Esophagus squamous epithelium (tissue), 5 donors: ENCODE data around the gene INPP5F. TPM values are rescaled to one million over a fixed set of nuclear protein-coding genes. Genes with fewer than 3 reads are reported as not detected.

Source experiments
- DNase-seq: peaks from one replicate; lab custom pipeline; 2025; lab: John Stamatoyannopoulos, UW
- H3K27ac ChIP-seq, 4 donors: fragments of 200-600 bp; sonication (generic); one replicate each; pipeline ENCODE4 v1.5.1; 2016 to 2019; ENCODE audit warnings: mild to moderate bottlenecking in 1 of 4
- H3K27me3 ChIP-seq, 4 donors: fragments of 200-600 bp; sonication (generic); 1 replicate in 3 of 4; 2 replicates in 1 of 4; pipeline versions ENCODE4 v1.5.1 to v1.6.0; 2017 to 2021; ENCODE audit warnings: antibody characterized with exemption in 1 of 4
- H3K36me3 ChIP-seq, 3 donors: fragments of 200-600 bp; sonication (generic); one replicate each; pipeline ENCODE4 v1.5.1; 2016 to 2019
- H3K4me1 ChIP-seq, 3 donors: fragments of 200-600 bp; sonication (generic); one replicate each; pipeline ENCODE4 v1.5.1; 2017 to 2019
- H3K4me3 ChIP-seq, 4 donors: fragments of 200-600 bp; sonication (generic); 1 replicate in 3 of 4; 2 replicates in 1 of 4; pipeline ENCODE4 v1.5.1; 2016 to 2019; ENCODE audit warnings: mild to moderate bottlenecking in 2 of 4, moderate library complexity in 1 of 4
- H3K9me3 ChIP-seq, 3 donors: fragments of 200-600 bp; sonication (generic); one replicate each; pipeline ENCODE4 v1.5.1; 2016 to 2019
- POLR2A ChIP-seq, 4 donors: fragments of 450-650 bp; IDR thresholded peaks; one replicate each; pipeline ENCODE4 v1.6.1; 2017; ENCODE audit warnings: antibody characterized with exemption in 4 of 4, mild to moderate bottlenecking in 4 of 4, moderate library complexity in 3 of 4
- WGBS, 2 donors: methylation state at CpG; one replicate each; pipeline ENCODE4 v1.1.5; 2018; 5-methylcytosine and 5-hydroxymethylcytosine counted together
- intact Hi-C: fragments of 100-400 bp; cut with DNase I; formaldehyde crosslinking; loops from one replicate; pipeline ENCODE4 v1.15.0; 2022
- total RNA-seq, 4 donors: library from RNA; depleted of rRNA; stranded (reverse); fragments of >200 nt; gene quantifications; one replicate each; pipeline ENCODE4 v1.1.0, GENCODE V29; 2016
- TF ChIP-seq, protein P1 (sequence below), 6 experiments: fragments of 450-650 bp in 4 of 6; fragments of 200-600 bp in 2 of 6; sonication (generic) in 2 of 6; IDR thresholded peaks; one replicate each; pipeline ENCODE4 v1.5.1; 2016 to 2019; ENCODE audit warnings: antibody characterized with exemption in 6 of 6, mild to moderate bottlenecking in 4 of 6, moderate library complexity in 4 of 6
- donor health status: DM: yes; HTN: yes; CAD: no.

INPP5F gene
- total RNA-seq, 4 donors from 2014 or later = 5.3 to 11.4 (median 9.4) TPM

DNA sequence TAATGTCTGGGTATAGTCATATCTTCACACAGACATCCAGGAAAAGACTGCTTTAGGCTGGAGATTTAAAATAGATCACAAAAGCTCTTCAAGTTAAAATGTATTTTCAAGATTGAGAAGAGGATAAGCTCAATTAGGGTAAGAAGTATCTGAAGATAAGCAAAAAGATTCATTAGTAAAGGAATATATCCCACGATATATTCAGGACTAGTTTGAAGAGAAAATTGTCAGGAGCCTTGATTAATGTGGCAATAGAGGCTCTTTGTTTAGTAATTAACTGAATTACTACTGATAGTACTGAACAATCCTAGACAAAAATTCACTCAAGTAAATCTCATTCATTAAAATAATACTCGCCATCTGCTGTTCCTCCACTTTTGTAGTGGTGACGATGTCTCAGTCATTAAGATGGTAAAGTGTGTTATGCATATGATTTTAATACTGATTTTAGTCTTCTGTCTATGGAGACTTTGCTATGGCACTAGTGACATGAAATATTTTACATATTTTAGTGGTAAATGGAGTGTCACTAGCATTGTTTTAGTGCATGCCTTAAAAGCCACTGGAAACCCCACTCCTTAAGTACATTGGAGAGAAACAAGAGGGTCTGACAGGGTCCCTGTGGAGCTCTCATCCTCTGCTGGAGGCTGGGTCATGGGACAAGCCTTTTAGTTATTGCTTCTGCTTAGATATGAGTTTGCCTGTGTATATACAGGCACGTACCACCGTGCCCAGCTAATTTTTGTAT, 32.8 kb downstream of the INPP5F start:
- DNase-seq = no peak
- H3K4me3 ChIP-seq = no peak overlapping the region
- H3K27me3 ChIP-seq = no peaks in the 10 kb centered on the region
- 91 to 93% methylated on average over 5 of the region's 5 CpGs for WGBS, 2 donors
- H3K4me1 ChIP-seq = peaks cover 0 to 6% (median 0%) of the 10 kb centered on the region in 3 donors
- no peaks in the 10 kb centered on the region for H3K36me3 ChIP-seq
- no peak overlapping the region for H3K27ac ChIP-seq
- no peak for TF ChIP-seq POLR2A (IDR thresholded peaks at IDR 0.05)
- TF ChIP-seq, protein P1, sequence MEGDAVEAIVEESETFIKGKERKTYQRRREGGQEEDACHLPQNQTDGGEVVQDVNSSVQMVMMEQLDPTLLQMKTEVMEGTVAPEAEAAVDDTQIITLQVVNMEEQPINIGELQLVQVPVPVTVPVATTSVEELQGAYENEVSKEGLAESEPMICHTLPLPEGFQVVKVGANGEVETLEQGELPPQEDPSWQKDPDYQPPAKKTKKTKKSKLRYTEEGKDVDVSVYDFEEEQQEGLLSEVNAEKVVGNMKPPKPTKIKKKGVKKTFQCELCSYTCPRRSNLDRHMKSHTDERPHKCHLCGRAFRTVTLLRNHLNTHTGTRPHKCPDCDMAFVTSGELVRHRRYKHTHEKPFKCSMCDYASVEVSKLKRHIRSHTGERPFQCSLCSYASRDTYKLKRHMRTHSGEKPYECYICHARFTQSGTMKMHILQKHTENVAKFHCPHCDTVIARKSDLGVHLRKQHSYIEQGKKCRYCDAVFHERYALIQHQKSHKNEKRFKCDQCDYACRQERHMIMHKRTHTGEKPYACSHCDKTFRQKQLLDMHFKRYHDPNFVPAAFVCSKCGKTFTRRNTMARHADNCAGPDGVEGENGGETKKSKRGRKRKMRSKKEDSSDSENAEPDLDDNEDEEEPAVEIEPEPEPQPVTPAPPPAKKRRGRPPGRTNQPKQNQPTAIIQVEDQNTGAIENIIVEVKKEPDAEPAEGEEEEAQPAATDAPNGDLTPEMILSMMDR (IDR thresholded peaks at IDR 0.05) = no peak
- intact Hi-C loops = no loop called here
- no peaks in the 10 kb centered on the region for H3K9me3 ChIP-seq

DNA sequence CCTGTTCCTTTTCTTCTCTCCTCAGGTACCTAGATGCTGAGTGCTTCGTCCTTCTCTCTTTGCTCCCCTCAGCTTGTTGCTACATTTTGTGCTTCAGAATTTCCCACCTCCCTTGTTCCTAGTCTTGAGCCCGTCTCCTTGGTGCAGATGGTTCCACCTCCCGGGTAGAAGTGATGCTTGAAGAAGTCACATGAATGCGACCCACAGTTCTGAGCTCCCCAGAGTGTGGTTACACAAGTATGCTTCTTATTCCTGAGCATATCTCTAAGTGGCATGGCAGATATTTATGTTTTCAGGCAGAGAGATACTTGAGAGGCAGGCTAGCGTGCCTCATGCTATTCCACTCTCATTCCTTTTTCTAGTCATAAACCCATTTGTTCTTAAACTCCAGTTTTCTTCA, 34.0 kb downstream of the INPP5F start:
- 80 to 97% methylated on average over 5 of the region's 5 CpGs for WGBS, 2 donors
- Histone ChIP-seq H3K27me3 (no peaks in the 10 kb centered on the region), H3K4me1 (peaks cover 0 to 6% (median 0%) of the 10 kb centered on the region in 3 donors), H3K27ac (no peak overlapping the region), H3K4me3 (no peak overlapping the region), H3K36me3 (no peaks in the 10 kb centered on the region), H3K9me3 (no peaks in the 10 kb centered on the region)
- TF ChIP-seq POLR2A (IDR thresholded peaks at IDR 0.05) = no peak
- TF ChIP-seq, protein P1 (IDR thresholded peaks at IDR 0.05) = no peak
- DNase-seq = no peak
- intact Hi-C loops = no loop called here

DNA sequence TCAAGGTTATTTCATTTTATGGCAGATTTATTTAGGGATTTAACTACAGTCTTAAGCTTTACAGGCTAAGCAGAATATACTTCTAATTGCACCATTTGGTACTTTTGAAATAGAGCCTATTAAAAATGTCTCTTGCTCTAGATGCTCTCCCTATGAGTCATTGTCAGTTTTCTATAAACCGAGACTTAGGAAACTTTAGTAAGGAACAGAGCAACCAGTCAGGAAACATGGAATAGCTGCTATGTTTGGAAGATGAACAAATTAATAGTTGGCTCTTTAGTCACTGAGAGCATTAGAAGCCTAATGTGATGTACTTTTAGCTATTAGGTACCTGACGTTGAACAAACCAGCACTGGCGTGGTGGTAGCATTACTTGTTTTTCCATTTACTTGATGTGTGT, 35.3 kb downstream of the INPP5F start:
- Histone ChIP-seq H3K4me3 (no peak overlapping the region), H3K27ac (peak overlapping the region in 1 of 4 donors; percentile 51), H3K9me3 (no peaks in the 10 kb centered on the region), H3K27me3 (no peaks in the 10 kb centered on the region), H3K36me3 (no peaks in the 10 kb centered on the region), H3K4me1 (peaks cover 0 to 6% (median 0%) of the 10 kb centered on the region in 3 donors)
- intact Hi-C loops = no loop called here
- 62 to 69% methylated on average over 3 of the region's 3 CpGs for WGBS, 2 donors
- no peak for DNase-seq
- no peak for TF ChIP-seq POLR2A (IDR thresholded peaks at IDR 0.05)
- TF ChIP-seq, protein P1 (IDR thresholded peaks at IDR 0.05) = no peak

DNA sequence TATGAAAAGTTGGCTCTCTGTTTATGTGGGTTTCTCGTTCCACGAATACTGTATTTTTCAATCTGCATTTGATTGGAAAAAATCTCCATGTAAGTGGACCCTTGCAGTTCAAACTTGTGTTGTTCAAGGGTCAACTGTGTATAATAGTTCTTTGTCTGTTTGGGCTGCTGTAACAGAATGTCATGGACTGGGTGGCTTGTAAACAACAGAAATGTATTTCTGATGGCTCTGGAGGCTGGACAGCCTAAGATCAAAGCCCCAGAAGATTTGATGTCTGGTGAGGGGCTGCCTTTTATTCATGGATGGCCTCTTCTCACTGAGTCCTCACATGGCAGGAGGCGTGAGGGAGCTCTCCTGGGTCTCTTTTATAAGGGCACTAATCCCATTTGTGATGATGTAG, 36.2 kb downstream of the INPP5F start:
- Histone ChIP-seq H3K4me1 (peaks cover 0 to 6% (median 0%) of the 10 kb centered on the region in 3 donors), H3K27me3 (no peaks in the 10 kb centered on the region), H3K4me3 (no peak overlapping the region), H3K9me3 (no peaks in the 10 kb centered on the region), H3K36me3 (no peaks in the 10 kb centered on the region), H3K27ac (no peak overlapping the region)
- DNase-seq = no peak
- intact Hi-C loops = no loop called here
- TF ChIP-seq POLR2A (IDR thresholded peaks at IDR 0.05) = no peak
- TF ChIP-seq, protein P1 (IDR thresholded peaks at IDR 0.05) = no peak
- 90 to 100% methylated on average over 3 of the region's 3 CpGs for WGBS, 2 donors
